Activated CD8-positive, alpha-beta memory T cell treated with anti-CD3 and anti-CD28 coated beads, Interleukin-2, amount 50 U/mL, for 1 hour (primary cell): Measurements from ENCODE around the gene CHAT.

Experiments
- DNase-seq: peaks from one replicate; pipeline ENCODE4 v3.0.0-alpha.2; 2020; ENCODE audit errors: extremely low read depth

CHAT gene

GRCh38 chr10:49597426-49598163 is 16.2 kb upstream of the CHAT start:
- no peak for DNase-seq

- no peak for DNase-seq
Observed at GRCh38 chr10:49598164-49598856, 15.5 kb upstream of the CHAT start.

GRCh38 chr10:49598986-49599385 is 14.9 kb upstream of the CHAT start:
- no peak for DNase-seq

- no peak for DNase-seq
Observed at GRCh38 chr10:49599546-49599945, 14.3 kb upstream of the CHAT start.

- DNase-seq, result no peak
Observed at GRCh38 chr10:49600046-49600445, 13.8 kb upstream of the CHAT start.

- DNase-seq, result no peak
Observed at GRCh38 chr10:49600781-49601400, 12.9 kb upstream of the CHAT start.

- no peak for DNase-seq
Observed at GRCh38 chr10:49601857-49602256, 12.0 kb upstream of the CHAT start.

- no peak for DNase-seq
Observed at GRCh38 chr10:49602380-49603023, 11.3 kb upstream of the CHAT start.

GRCh38 chr10:49605216-49605938 is 8.5 kb upstream of the CHAT start:
- DNase-seq, result no peak

GRCh38 chr10:49605939-49606509 is 7.8 kb upstream of the CHAT start:
- DNase-seq, result no peak

GRCh38 chr10:49606981-49607535 is 6.8 kb upstream of the CHAT start:
- DNase-seq, result no peak

- no peak for DNase-seq
Observed at GRCh38 chr10:49608166-49609005, 5.5 kb upstream of the CHAT start.

- no peak for DNase-seq
Observed at GRCh38 chr10:49609006-49609282, 4.9 kb upstream of the CHAT start.

GRCh38 chr10:49609283-49610113 is 4.3 kb upstream of the CHAT start:
- DNase-seq, result no peak

GRCh38 chr10:49610114-49610457 is 3.8 kb upstream of the CHAT start, which contains the start of gene SLC18A3:
Gene SLC18A3 (plus strand): TSS chr10:49610310. CDS start chr10:49610741, 431 bp downstream.
- no peak for DNase-seq

GRCh38 chr10:49610458-49611165 is 3.2 kb upstream of the CHAT start:
- DNase-seq, result no peak

- DNase-seq, result no peak
Observed at GRCh38 chr10:49611166-49611815, 2.5 kb upstream of the CHAT start.

GRCh38 chr10:49611816-49612512 is 1.9 kb upstream of the CHAT start:
- DNase-seq, result no peak
